Myocyte (in vitro differentiated cells): Measurements from ENCODE around the gene EXOC6B. TPM values are rescaled to one million over a fixed set of nuclear protein-coding genes. Genes with fewer than 3 reads are reported as not detected.

Source experiments
- DNase-seq: peaks from one replicate; pipeline ENCODE4 v3.0.0-alpha.2; 2012; ENCODE audit warnings: low read depth
- total RNA-seq: library from RNA; depleted of rRNA; stranded (reverse); fragments of >200 nt; gene quantifications from 2 replicates; pipeline ENCODE4 v1.2.3, GENCODE V29; 2014

EXOC6B gene
- total RNA-seq, 1 donor from 2014 or later: 15.4 TPM

DNA sequence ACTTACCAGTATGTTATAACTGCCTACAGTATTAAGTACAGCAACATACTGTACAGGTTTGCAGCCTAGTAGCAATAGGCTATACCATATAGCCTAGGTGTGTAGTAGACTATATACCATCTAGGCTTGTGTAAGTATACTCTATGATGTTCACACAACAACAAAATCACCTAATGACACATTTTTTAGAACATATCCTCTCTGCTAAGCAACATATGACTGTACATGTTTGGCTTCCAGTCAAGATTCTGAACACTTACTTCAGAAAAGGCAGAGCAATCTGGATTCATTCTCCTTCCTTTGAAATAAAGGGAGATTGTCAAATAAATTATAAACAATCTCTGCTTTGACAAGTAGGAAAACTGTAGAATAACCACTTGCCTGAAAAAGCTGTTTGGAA lies 81.8 kb downstream of the EXOC6B start:
- DNase-seq: peak; percentile 18

- DNase-seq: no peak
Observed at GRCh38 chr2:72743481-72743880, 82.4 kb downstream of the EXOC6B start.

GRCh38 chr2:72738096-72738495 lies 87.7 kb downstream of the EXOC6B start:
- no peak for DNase-seq

DNA sequence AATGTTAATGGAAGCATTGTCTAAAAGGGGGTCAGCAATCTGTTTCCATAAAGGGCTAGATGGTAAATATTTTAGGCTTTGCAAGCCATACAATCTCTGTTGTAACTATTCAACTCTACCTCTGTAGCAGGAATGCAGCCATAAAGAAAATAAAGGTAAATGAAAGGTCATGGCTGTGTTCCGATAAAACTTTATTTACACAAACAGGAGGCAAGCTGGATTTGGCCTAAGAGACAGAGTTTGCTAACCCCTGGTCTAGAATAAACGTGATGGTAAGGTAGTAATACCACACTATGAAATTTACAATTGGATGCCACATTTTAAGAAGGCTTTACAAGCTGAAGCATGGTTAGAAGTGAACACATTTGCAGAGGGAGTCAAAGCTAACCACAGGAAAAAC lies 91.4 kb downstream of the EXOC6B start:
- DNase-seq: no peak

- DNase-seq: no peak
Observed at GRCh38 chr2:72731116-72731515, 94.7 kb downstream of the EXOC6B start.

- no peak for DNase-seq
Observed at GRCh38 chr2:72727356-72727755, 98.5 kb downstream of the EXOC6B start.

GRCh38 chr2:72723769-72724370 lies 102.0 kb downstream of the EXOC6B start:
- DNase-seq: no peak

DNA sequence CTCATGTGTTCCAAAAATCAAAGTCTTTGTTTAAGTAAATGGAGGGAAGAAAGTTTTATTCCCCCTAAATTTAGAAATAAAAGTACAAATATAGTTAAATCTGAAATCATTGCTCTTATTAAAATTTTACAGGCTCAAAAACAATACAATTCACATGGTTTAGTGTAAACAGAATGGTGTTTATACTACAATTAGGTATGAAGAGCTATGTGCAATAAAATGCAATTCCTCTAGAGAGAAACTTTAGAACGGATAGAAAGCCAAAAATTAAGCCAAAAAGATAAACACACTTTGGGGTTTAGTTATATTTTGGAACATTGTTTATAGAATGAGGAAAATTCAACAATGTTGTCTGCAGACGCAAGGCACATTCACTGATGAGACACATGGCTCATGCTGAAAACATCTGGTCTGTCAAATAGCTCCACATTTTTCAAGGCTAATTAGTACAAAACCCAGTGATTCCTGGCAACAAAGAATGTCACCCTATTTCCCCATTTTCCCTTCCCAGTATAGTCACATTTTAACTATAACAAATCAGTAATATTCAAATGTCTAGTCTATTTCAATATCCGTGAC lies 103.3 kb downstream of the EXOC6B start:
- peak; percentile 6 for DNase-seq

GRCh38 chr2:72719416-72719815 lies 106.4 kb downstream of the EXOC6B start:
- peak; percentile 2 for DNase-seq

DNA sequence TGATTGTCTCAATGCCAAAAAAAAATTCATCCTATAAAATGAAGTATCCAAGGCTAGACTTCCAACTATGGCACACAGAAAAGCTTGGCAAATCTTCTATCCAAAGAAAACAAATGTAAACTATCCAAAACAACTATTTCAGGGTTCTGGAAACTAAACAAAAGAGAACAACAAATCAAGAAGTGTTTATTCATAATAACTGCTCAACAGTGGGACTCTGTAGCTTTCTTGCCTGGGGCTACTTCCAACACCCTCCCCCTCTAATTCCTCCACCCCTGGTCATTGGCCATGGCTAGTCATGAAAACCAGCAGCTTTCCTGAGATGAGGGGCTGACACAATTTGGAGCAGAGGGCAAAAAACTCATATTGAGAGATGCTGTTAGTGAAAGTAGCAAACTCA lies 107.0 kb downstream of the EXOC6B start:
- DNase-seq: no peak

DNA sequence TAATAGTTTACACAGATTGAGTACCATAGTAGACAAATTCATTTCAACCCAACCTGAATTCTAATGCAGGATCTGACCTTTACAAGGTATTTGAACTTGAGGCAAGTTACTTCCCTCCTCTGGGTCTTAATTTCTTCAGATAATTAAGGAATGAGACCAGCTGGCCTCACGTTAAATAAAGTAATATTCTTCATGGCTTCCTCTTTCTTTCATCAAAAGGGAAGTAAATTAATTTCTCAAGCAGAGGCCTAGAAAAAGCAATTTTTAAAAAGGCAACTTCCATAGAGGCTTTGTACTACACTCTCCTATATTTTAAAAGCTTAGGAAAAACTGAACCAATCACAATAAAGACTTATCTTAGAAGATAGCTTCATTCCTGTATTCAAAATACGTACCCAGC lies 109.2 kb downstream of the EXOC6B start:
- DNase-seq: no peak

- peak; percentile 3 for DNase-seq
Observed at GRCh38 chr2:72713857-72714256, 112.0 kb downstream of the EXOC6B start.

- no peak for DNase-seq
Observed at GRCh38 chr2:72712977-72713376, 112.9 kb downstream of the EXOC6B start.

GRCh38 chr2:72712304-72712703 lies 113.5 kb downstream of the EXOC6B start:
- DNase-seq: no peak

DNA sequence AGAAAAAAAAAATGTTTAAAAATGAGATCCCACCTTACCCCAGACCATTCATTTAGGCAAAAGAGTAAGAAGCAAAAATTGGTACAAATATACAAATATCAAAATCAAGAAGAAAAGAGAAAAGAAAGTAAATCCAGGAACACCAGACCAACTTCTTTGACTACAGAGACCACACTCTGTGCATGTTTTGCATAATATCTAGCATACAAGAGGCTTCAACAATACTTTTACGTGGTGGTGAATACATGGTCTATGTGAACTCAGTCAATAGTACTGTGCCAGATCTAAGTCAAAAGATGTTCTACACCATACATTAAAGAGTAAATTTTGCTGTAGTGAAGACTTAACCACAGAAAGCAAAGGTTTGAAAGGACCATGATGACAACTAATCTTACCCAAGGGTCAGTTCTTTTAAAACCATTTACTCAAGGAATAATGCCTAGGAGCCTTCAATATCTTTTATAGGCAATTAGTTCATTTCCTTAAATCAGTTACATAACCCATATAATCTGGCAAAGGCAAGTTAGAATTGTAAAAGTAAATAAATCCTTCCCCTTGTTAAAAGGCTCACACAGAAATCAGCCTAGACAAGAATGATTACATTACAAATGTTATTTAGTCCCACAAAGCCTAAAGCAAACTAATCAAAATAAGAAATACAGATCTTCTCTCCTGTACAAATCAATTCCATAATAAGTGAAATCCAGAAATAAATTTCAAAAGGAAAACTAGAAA lies 115.2 kb downstream of the EXOC6B start:
- DNase-seq: no peak

DNA sequence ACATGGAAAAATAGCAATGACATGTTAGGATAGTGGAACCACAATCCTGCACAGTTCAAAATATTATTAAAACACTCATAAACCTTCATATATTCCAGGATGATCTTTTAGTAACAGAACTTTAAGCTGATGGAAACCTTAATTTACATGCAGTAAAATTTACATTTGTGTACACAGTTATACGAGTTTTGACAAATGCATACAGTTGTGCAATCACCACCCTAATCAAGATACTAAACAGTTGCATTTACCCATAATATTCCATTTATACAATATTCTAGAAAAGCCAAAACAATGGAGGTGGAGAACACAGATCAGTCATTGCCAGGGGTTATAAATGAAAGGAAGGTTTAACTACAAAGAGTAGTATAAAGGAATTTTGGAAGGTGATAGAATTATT lies 117.6 kb downstream of the EXOC6B start:
- no peak for DNase-seq

DNA sequence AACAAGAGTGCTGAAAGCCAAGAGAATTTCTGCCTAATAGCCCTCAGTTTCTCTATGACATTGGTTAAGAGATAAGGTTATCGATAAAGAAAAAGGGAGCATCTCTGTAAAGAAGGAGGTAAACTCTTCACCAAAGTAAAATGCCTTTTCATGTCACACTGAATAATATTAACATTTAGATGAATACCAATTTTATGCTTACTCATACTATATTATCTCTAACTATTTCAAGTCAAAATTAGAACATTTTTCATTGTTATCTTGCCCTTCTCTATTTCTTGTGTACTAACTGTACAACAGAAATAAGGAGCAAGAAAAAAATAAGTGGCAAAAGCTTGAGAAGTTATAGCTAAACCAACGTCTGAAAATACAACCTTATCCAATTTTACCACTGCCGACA lies 127.5 kb downstream of the EXOC6B start:
- no peak for DNase-seq

- DNase-seq: no peak
Observed at GRCh38 chr2:72696559-72696958, 129.3 kb downstream of the EXOC6B start.

- DNase-seq: no peak
Observed at GRCh38 chr2:72695676-72696075, 130.2 kb downstream of the EXOC6B start.

DNA sequence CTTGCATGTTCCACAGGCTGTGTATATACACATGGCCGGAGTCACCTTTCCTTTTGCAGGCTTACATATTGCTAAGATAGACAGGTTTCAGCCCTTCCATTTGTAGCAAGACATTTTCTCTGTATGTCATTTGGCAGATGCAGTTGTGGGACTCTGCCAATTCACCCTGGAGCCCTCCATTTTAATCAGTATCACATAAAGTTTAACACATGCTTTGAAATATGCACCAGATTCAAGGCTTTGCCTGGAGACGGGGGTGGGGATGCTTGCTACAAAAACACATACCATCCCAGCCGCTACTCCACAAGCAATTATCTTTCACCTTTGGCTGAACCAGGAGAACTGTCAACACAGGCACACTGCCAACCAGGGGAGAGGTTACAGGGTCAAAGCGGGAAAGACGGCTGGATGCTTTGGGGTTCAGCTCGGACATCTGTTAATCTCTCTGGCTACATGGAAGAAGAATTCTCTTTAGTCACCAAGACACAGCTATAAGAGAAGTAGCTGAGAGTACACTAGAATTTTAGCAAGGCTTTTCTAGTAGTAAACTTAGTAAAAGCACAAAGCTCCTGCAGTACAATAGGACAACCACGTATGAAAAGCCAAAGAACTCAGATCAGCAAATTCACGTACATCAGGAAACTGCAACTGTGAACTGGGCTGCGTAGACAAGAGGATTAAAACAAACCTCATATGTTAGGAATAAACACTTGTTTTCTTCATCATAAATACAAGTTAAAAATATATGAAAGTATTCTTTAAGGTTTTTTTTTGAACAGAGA lies 130.9 kb downstream of the EXOC6B start:
- DNase-seq: peak; percentile 24

DNA sequence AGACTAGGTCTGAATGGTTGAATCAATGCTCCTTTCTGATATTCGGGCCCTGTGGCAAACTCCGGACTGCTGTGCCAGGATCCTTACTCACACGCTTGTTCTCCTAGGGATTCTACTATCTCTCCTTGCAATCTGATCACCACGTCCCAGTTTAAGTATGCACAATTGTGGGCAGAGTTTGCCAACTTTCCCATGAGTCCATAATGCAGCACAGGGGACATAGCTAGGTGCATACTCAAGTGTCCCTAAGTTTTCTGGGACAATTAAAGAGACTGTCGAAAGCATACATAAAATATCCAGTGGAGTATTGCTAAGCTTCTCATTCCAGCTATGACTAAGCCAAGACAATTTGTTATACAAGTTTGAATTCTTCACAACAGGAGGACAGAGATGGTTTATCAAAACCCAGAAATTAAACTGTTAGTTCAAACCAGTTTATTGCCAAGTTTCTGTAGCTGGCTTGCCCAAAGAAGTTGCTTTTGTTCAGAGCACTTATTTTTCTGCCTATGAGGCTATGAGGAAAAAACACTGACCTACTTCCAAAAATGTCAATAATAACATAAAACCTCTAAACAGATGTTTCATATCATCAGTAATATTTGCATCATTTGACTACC lies 136.1 kb downstream of the EXOC6B start:
- no peak for DNase-seq
